OCI-LY3 (cell line): ENCODE measurements around the gene TEAD3.
"Not testable (repeated sequence)": the region's sequence is repeated elsewhere in the genome, so short reads cannot be mapped to it uniquely, and the experiment has no call there.

Experiments used
- H2AFZ ChIP-seq: fragments of 200-600, 300-600 bp; shearing (Covaris generic); 2 replicates; pipeline ENCODE4 v1.6.0; 2014; ENCODE audit warnings: antibody characterized with exemption, low read depth, low read length
- H3K27ac ChIP-seq: fragments of 200-600, 300-600 bp; sonication (generic); 2 replicates; pipeline ENCODE4 v1.5.1; 2014; ENCODE audit warnings: mild to moderate bottlenecking, low read length, moderate library complexity, mixed read lengths
- H3K27me3 ChIP-seq: fragments of 200-600, 300-600 bp; sonication (generic); 2 replicates; pipeline ENCODE4 v1.6.1; 2014; ENCODE audit warnings: low read depth, low read length, mixed read lengths
- H3K36me3 ChIP-seq: fragments of 200-600, 300-600 bp; sonication (generic); replicated peaks from 2 replicates; pipeline ENCODE3; 2014; ENCODE audit warnings: low read depth, low read length, mixed read lengths
- H3K4me1 ChIP-seq: fragments of 300-600, 200-600 bp; sonication (generic); 2 replicates; pipeline ENCODE4 v1.6.1; 2014; ENCODE audit warnings: low read length, mixed read lengths
- H3K4me2 ChIP-seq: fragments of 200-600, 300-600 bp; sonication (generic); 2 replicates; pipeline ENCODE4 v1.6.1; 2014; ENCODE audit warnings: low read length, mixed read lengths
- H3K4me3 ChIP-seq: fragments of 300-600, 200-600 bp; sonication (generic); 2 replicates; pipeline ENCODE4 v1.5.1; 2014; ENCODE audit warnings: antibody characterized with exemption, mild to moderate bottlenecking, low read length, moderate library complexity
- H3K79me2 ChIP-seq: fragments of 300-600, 200-600 bp; shearing (Covaris generic); 2 replicates; pipeline ENCODE4 v1.6.1; 2014; ENCODE audit warnings: mild to moderate bottlenecking, low read length, mixed read lengths
- H3K9ac ChIP-seq: fragments of 300-600, 200-600 bp; shearing (Covaris generic); 2 replicates; pipeline ENCODE4 v1.6.0; 2014; ENCODE audit warnings: mild to moderate bottlenecking, low read length, moderate library complexity
- H3K9me3 ChIP-seq: fragments of 200-600, 300-600 bp; shearing (Covaris generic); 2 replicates; pipeline ENCODE4 v1.6.1; 2014; ENCODE audit warnings: low read length, mixed read lengths; ENCODE audit not compliant: insufficient read depth
- H4K20me1 ChIP-seq: fragments of 200-600, 300-600 bp; sonication (generic); 2 replicates; pipeline ENCODE4 v1.6.1; 2016; ENCODE audit warnings: low read length, mixed read lengths; ENCODE audit not compliant: insufficient read depth
- EZH2phosphoT487 ChIP-seq: fragments of 200-600 bp; shearing (Covaris generic); IDR thresholded peaks from 2 replicates; pipeline ENCODE4 v1.6.1; 2018; ENCODE audit warnings: antibody characterized with exemption, mixed run types, low read depth
- TF ChIP-seq, protein P1 (sequence below): fragments of 200-600, 300-600 bp; sonication (generic); IDR thresholded peaks from 2 replicates; pipeline ENCODE4 v1.5.1; 2014; ENCODE audit warnings: antibody characterized with exemption, low read length, low read depth

TEAD3 gene

DNA sequence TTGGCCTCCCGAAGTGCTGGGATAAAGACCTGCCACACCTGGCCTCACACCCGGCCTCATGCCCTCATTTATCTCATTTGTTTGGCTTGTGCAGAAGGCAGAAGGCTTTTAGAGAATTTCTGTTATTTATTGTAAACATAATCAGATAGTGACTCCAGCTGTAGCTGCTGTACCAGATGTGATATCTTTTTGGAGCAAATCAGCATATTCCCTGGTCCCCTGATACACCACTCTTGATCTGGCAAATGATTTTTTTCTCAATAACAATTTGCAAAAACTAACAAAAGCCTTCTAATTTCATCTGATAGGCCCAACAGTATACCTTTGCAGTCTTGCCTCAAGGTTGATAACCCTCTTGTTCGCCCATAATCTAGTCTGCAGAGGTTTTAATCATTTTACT lies 42.3 kb upstream of the TEAD3 start:
- Histone ChIP-seq H3K4me1 (peaks cover 6% of the 10 kb centered on the region; the same call in 1 of the 2 replicates), H3K27me3 (no peaks in the 10 kb centered on the region), H3K36me3 (no peaks in the 10 kb centered on the region), H3K9ac (no peak overlapping the region), H4K20me1 (no peaks in the 10 kb centered on the region), H3K4me2 (no peak overlapping the region), H3K4me3 (no peak overlapping the region), H3K79me2 (no peaks in the 10 kb centered on the region), H3K27ac (no peak overlapping the region), H3K9me3 (no peaks in the 10 kb centered on the region), H2AFZ (no peak overlapping the region)
- TF ChIP-seq, protein P1, sequence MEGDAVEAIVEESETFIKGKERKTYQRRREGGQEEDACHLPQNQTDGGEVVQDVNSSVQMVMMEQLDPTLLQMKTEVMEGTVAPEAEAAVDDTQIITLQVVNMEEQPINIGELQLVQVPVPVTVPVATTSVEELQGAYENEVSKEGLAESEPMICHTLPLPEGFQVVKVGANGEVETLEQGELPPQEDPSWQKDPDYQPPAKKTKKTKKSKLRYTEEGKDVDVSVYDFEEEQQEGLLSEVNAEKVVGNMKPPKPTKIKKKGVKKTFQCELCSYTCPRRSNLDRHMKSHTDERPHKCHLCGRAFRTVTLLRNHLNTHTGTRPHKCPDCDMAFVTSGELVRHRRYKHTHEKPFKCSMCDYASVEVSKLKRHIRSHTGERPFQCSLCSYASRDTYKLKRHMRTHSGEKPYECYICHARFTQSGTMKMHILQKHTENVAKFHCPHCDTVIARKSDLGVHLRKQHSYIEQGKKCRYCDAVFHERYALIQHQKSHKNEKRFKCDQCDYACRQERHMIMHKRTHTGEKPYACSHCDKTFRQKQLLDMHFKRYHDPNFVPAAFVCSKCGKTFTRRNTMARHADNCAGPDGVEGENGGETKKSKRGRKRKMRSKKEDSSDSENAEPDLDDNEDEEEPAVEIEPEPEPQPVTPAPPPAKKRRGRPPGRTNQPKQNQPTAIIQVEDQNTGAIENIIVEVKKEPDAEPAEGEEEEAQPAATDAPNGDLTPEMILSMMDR: no peak
- no peak for TF ChIP-seq EZH2phosphoT487

DNA sequence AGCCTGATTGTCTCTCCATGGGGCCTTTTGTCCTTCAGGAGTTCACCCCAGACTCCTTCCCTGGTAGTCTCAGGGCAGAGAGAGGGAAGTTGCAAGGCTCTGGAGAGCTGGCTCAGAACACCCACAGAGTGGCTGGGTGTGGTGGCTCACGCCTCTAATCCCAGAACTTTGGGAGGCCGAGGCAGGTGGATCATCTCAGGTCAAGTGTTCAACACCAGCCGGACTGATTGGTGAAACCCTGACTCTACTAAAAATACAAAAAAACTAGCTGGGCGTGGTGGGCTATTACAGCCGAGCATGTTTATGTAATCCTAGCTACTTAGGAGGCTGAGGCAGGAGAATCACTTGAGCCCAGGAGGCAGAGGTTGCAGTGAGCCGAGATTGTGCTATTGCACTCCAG lies 39.0 kb upstream of the TEAD3 start:
- H3K9me3 ChIP-seq, H2AFZ ChIP-seq, H4K20me1 ChIP-seq, H3K4me2 ChIP-seq, H3K4me1 ChIP-seq, H3K36me3 ChIP-seq, H3K79me2 ChIP-seq, H3K4me3 ChIP-seq, H3K27ac ChIP-seq, H3K27me3 ChIP-seq, H3K9ac ChIP-seq: not testable (repeated sequence)

DNA sequence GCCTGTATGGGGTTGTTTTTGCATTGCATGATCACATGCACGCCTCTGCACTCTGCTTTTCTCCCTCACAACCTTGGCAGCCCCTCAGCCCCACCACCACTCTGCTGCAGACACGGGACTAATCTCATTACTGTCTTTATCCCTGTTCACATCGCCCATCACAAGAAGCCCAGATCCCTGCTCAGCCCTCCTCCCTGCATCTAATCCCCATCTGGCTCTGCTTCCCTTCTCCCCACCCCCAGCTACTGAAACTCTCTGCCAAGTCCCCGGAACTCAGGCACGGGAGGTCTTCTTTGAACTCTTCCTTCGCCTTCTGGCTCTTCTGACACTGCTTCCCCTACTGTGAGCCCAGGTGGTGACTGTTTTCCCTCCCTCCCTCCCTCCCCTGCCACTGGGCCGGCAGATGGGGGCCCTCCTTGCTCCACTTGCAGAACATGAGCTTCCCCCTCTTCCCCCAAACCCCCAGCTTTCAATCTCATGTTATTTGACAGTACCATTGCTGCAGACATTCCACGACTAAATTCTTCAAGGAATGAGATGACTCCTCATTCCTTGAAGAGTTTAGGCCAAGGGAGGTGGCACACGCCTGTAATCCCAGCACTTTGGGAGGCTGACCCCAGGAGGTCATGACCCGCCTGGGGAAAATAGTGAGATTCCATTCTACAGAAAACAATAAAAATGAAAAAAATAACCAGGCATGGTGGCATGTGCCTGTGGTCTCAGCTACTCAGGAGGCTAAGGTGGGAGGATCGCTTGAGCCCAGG lies 37.7 kb upstream of the TEAD3 start:
- no peaks in the 10 kb centered on the region for H3K79me2 ChIP-seq
- H3K4me1 ChIP-seq: no peaks in the 10 kb centered on the region
- H3K9me3 ChIP-seq: no peaks in the 10 kb centered on the region
- no peaks in the 10 kb centered on the region for H4K20me1 ChIP-seq
- no peak for TF ChIP-seq EZH2phosphoT487
- TF ChIP-seq, protein P1: no peak
- no peak overlapping the region for H3K27ac ChIP-seq
- H3K36me3 ChIP-seq: no peaks in the 10 kb centered on the region
- H2AFZ ChIP-seq: no peak overlapping the region
- no peak overlapping the region for H3K9ac ChIP-seq
- no peaks in the 10 kb centered on the region for H3K27me3 ChIP-seq
- no peak overlapping the region for H3K4me3 ChIP-seq
- no peak overlapping the region for H3K4me2 ChIP-seq

DNA sequence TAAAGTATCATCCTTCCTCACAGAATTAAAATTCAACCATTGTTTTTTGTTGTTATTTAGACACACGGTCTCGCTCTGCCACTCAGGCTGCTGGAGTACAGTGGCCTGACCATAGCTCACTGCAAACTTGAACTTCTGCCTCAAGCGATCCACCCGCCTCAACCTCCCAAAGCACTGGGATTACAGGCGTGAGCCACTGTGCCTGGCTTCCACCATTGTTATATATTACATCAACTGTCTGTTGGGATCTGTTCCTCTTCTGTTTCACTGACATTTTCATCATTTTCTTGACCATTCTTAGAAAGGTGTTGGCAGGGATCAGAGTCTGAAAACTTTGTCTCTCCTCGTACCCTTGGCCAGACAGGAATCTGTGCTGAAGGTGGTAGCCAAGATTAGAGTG lies 37.1 kb upstream of the TEAD3 start:
- no peaks in the 10 kb centered on the region for H3K27me3 ChIP-seq
- no peak overlapping the region for H3K27ac ChIP-seq
- H3K4me1 ChIP-seq: no peaks in the 10 kb centered on the region
- H3K9ac ChIP-seq: no peak overlapping the region
- no peaks in the 10 kb centered on the region for H3K36me3 ChIP-seq
- H3K79me2 ChIP-seq: no peaks in the 10 kb centered on the region
- TF ChIP-seq EZH2phosphoT487: no peak
- TF ChIP-seq, protein P1: no peak
- no peaks in the 10 kb centered on the region for H4K20me1 ChIP-seq
- no peak overlapping the region for H3K4me2 ChIP-seq
- no peaks in the 10 kb centered on the region for H3K9me3 ChIP-seq
- no peak overlapping the region for H3K4me3 ChIP-seq
- no peak overlapping the region for H2AFZ ChIP-seq
